B cell (primary cell): Measurements from ENCODE around the gene EGFLAM.

Experiments used
- EZH2 ChIP-seq: IDR thresholded peaks from 2 replicates; pipeline ENCODE4 v1.6.1; 2012; ENCODE audit warnings: borderline replicate concordance, low read depth, mild to moderate bottlenecking, moderate library complexity, low read length; ENCODE audit not compliant: insufficient read depth, poor library complexity, severe bottlenecking
- TF ChIP-seq, protein P1 (sequence below): fragments of 200-600 bp; IDR thresholded peaks from one replicate; pipeline ENCODE4 v1.8.0; 2022; ENCODE audit warnings: antibody characterized with exemption, mild to moderate bottlenecking

DNA sequence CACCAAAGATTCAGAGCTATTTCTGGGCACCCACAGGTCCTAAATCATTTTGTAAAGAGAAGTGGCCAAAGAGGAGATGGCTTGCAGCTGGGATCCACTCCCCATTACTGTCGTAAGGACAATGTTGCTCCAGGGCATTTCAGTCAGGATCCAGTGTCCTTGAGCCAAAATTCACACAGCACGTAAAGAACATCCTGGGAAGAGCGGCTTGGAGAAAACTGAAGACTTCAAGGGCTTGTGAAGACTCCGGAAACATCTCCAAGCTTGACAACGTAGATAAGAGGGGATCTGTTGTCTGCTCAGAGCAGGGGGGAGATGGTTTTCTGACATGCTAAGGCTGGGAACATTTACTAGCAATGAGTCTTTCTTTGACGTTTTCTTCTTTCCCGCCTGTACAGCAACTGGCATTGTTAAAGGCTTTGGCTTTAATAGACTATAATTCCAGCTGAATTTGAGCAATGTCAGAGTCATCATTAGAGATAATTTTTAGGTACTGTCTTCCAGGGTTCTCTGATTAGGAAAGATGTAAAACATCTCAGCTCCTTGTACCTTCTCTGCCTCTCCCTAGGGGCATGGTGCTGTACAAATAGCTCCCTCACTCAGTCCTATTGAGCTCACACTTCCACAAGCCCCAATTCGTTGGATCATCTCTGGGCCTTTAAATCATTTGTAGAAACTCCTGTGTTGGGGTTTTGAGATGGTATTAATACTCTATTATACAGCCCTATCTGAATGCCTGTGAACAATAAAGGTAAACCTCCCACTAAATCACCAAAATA, 39.7 kb downstream of the EGFLAM start:
- TF ChIP-seq, protein P1, sequence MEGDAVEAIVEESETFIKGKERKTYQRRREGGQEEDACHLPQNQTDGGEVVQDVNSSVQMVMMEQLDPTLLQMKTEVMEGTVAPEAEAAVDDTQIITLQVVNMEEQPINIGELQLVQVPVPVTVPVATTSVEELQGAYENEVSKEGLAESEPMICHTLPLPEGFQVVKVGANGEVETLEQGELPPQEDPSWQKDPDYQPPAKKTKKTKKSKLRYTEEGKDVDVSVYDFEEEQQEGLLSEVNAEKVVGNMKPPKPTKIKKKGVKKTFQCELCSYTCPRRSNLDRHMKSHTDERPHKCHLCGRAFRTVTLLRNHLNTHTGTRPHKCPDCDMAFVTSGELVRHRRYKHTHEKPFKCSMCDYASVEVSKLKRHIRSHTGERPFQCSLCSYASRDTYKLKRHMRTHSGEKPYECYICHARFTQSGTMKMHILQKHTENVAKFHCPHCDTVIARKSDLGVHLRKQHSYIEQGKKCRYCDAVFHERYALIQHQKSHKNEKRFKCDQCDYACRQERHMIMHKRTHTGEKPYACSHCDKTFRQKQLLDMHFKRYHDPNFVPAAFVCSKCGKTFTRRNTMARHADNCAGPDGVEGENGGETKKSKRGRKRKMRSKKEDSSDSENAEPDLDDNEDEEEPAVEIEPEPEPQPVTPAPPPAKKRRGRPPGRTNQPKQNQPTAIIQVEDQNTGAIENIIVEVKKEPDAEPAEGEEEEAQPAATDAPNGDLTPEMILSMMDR, result no peak
- TF ChIP-seq EZH2, result no peak
